Panc1 (cell line): ENCODE data around the gene RIPK3.

Experiments used
- POLR2AphosphoS5 ChIP-seq: IDR thresholded peaks from 2 replicates; pipeline ENCODE4 v1.6.1; 2012; ENCODE audit warnings: mild to moderate bottlenecking, low read depth, low read length, moderate library complexity
- SIN3A ChIP-seq: IDR thresholded peaks from 2 replicates; pipeline ENCODE4 v1.6.1; 2012; ENCODE audit warnings: low read depth, mild to moderate bottlenecking, low read length, moderate library complexity, borderline replicate concordance; ENCODE audit not compliant: insufficient read depth
- TCF7L2 ChIP-seq: IDR thresholded peaks from 2 replicates; pipeline ENCODE4 v1.6.1; 2011; ENCODE audit warnings: mild to moderate bottlenecking, low read depth, low read length, inconsistent platforms
- TF ChIP-seq, protein P1 (sequence below): fragments of 450-650 bp; IDR thresholded peaks from 2 replicates; pipeline ENCODE4 v1.5.1; 2017; ENCODE audit warnings: mild to moderate bottlenecking
- TF ChIP-seq, protein P2 (sequence below), 2 experiments: IDR thresholded peaks; 2 replicates each; pipeline ENCODE4 v1.6.1; 2011 to 2012; ENCODE audit warnings: low read depth in 2 of 2, control low read depth in 1 of 2, low read length in 1 of 2, mild to moderate bottlenecking in 1 of 2, moderate library complexity in 1 of 2; ENCODE audit not compliant: insufficient read depth in 1 of 2

- TF ChIP-seq, protein P1, sequence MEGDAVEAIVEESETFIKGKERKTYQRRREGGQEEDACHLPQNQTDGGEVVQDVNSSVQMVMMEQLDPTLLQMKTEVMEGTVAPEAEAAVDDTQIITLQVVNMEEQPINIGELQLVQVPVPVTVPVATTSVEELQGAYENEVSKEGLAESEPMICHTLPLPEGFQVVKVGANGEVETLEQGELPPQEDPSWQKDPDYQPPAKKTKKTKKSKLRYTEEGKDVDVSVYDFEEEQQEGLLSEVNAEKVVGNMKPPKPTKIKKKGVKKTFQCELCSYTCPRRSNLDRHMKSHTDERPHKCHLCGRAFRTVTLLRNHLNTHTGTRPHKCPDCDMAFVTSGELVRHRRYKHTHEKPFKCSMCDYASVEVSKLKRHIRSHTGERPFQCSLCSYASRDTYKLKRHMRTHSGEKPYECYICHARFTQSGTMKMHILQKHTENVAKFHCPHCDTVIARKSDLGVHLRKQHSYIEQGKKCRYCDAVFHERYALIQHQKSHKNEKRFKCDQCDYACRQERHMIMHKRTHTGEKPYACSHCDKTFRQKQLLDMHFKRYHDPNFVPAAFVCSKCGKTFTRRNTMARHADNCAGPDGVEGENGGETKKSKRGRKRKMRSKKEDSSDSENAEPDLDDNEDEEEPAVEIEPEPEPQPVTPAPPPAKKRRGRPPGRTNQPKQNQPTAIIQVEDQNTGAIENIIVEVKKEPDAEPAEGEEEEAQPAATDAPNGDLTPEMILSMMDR: no peak
- TF ChIP-seq TCF7L2 (no peak), SIN3A (no peak), POLR2AphosphoS5 (no peak)
- TF ChIP-seq, protein P2, sequence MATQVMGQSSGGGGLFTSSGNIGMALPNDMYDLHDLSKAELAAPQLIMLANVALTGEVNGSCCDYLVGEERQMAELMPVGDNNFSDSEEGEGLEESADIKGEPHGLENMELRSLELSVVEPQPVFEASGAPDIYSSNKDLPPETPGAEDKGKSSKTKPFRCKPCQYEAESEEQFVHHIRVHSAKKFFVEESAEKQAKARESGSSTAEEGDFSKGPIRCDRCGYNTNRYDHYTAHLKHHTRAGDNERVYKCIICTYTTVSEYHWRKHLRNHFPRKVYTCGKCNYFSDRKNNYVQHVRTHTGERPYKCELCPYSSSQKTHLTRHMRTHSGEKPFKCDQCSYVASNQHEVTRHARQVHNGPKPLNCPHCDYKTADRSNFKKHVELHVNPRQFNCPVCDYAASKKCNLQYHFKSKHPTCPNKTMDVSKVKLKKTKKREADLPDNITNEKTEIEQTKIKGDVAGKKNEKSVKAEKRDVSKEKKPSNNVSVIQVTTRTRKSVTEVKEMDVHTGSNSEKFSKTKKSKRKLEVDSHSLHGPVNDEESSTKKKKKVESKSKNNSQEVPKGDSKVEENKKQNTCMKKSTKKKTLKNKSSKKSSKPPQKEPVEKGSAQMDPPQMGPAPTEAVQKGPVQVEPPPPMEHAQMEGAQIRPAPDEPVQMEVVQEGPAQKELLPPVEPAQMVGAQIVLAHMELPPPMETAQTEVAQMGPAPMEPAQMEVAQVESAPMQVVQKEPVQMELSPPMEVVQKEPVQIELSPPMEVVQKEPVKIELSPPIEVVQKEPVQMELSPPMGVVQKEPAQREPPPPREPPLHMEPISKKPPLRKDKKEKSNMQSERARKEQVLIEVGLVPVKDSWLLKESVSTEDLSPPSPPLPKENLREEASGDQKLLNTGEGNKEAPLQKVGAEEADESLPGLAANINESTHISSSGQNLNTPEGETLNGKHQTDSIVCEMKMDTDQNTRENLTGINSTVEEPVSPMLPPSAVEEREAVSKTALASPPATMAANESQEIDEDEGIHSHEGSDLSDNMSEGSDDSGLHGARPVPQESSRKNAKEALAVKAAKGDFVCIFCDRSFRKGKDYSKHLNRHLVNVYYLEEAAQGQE (IDR thresholded peaks at IDR 0.05; ENCODE audit: insufficient read depth in 1 of 2, low read depth in 2 of 2, low read length in 1 of 2): no peak
These were observed 36.8 kb upstream of the RIPK3 start for GRCh38 chr14:24376448-24377070.
